ENCODE results near the gene CPA5.

The CPA5 gene

GRCh38 chr7:130333832-130334231, 10.8 kb upstream of the CPA5 start:
- no peak for FAIRE-seq

DNA sequence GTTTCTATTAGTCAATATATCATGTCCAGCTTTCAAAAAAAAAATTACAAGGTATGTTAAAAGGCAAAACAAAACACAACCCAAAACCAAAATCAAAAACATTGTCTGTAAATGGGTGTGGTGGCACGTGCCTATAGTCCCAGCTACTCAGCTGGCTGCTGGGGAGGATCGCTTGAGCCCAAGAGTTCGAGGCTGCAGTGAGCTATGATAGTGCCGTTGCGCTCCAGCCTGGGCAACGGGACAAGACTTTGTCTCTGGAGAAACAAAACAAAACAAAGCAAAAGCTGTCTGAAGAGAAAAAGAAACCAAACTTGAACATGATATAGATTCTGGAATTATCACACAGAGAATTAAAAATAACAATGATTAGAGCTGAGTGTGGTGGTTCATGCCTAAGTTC, 10.3 kb upstream of the CPA5 start:
- no peak for FAIRE-seq

DNA sequence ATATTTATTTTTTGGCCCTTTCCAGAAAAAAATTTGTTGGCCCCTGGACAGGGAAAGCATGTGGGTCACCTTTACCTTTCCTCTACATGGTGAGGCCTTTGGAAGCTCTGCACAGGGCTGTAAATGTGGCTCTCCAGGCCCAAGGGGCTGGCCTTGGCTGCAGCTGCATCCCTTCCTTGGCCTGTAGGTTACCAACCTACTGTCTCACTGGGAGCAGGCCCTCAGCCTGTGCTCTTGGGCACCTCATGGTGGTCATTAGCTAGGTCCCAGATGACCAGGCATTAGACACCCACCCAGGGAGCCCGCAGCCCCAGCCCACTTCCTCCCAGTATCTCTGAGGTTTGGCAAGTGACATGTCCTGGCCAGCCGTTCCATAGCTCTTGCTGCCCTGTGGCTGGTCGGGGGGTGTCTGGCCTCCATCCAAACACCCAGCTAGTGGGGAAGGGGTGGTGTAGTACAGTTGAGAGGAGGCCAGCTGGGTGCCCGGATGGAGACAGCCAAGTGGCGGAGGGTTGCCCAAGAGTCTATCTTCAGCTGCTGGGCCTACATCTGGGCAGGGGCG, 7.1 kb upstream of the CPA5 start:
- no peak for FAIRE-seq

- no peak for FAIRE-seq
Observed at GRCh38 chr7:130338233-130338632, 6.4 kb upstream of the CPA5 start.

- FAIRE-seq: no peak
Observed at GRCh38 chr7:130341882-130342281, 2.7 kb upstream of the CPA5 start.

DNA sequence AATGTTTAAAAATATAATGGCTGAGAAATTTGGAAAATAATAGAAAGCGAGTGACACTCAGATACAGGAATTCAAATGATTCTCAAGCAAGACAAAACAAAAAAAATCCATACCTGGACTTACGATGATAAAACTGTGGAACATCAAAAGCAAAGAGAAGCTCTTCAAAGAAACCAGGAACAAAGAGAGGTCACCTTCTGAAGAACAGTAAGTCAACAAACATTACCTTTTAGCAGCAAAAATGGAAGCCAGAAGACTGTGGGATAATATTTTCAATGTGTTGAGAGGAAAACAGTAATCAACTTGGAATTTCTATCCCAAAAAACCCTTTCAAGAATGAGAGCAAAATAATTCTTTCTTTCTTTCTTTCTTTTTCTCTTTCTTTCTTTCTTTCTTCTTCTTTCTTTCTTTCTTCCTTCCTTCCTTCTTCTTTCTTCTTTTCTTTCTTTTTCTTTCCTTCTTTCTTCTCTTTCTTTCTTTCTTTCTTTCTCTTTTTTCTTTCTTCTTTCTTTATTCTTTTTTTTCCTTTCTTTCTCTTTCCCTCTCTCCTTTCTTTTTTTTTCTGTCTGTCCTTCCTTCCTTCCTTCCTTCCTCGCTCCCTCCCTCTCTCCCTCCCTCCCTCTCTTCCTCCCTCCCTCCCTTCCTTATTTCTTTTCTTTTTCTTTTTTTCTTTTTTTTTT, 1.8 kb upstream of the CPA5 start:
- no peak for FAIRE-seq

- no peak for FAIRE-seq
Observed at GRCh38 chr7:130345136-130345535, 520 bp downstream of the CPA5 start.

DNA sequence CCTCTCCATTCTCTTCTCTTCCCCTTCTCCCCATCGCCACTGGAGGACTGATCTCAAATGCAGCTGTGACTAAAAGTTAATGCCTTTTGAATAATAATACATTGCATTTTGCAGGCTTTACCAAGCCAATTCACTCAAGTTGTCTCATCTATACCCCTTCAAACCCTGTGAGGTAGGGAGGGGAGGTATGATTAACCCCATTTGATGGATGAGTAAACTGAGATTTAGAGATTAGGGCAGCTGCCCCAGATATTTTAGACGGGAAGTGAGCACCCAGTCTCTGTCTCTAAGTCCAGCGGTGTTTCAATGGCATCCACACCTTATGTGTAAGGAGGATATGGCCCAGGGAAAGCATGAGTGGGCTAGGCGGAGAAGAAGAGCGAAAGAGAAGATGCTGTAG, 1.1 kb downstream of the CPA5 start:
- FAIRE-seq: no peak

DNA sequence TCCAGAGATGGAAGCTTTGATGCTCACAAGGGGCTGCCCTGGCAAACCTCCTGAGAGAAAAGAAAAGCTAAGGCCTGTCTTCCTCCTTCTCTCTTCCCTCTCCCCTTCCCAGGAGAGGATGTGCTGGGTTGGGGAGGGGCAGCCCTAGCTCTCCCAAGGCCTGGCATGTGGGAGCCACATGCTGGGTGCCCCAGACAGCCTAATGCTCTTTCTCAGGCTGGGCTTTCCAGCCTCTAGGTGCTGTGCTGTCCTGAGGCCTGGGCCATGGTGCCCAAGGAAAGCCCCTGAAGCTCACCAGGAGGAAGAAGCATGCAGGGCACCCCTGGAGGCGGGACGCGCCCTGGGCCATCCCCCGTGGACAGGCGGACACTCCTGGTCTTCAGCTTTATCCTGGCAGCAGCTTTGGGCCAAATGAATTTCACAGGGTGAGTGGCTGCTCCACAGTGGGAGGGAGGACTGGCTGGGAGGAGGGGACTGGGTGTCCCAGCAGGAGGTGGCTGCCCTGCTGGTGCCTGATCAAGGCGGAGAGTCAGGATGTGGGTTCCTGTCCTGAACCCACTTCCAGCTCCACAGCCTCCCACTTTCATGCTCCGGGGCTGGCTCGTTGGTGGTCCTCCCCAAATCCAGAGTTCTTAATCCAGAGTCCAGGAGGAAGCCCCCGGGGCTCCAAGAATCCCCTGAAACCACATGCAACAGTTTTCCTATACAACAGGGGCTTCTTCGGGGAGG, 1.7 kb downstream of the CPA5 start:
- no peak for FAIRE-seq

GRCh38 chr7:130346941-130347340, 2.3 kb downstream of the CPA5 start:
- no peak for FAIRE-seq

DNA sequence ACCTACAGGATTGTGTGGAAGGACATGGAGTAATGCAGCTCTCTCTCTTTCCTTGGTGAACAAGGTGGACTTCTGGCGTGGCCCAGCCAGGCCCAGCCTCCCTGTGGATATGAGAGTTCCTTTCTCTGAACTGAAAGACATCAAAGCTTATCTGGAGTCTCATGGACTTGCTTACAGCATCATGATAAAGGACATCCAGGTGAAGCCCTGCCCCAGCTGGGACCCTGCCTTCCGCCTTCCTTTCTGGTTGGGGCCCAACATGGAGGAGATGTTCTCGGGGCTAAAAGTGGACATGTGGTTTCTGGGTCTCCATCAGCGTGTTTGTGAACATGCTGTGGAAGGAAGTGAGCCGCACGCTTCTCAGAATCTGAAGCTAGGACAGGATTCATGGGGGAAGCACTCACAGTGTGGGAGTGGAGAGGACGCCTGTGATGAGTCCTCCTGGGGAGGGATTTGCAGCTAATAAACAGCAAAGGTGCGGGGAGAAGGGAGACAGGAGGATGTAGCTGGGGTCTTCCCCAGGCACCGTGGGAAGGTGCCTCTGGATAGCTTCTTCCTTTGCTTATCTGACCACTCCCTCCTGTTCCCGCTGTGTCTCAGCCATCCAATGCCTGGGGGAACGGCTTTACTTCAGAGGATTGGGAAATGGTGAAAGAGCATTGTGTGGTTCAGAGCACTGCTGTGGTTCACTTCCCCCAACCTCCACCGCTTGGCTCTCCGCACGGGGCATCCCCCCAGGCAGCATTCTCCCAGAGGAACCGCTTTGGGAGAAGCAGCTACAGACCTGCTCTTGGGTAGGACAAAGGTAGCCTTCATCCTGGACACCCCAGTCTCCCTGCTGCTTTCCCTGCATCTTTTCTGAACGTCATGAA, 5.5 kb downstream of the CPA5 start:
- FAIRE-seq: no peak

DNA sequence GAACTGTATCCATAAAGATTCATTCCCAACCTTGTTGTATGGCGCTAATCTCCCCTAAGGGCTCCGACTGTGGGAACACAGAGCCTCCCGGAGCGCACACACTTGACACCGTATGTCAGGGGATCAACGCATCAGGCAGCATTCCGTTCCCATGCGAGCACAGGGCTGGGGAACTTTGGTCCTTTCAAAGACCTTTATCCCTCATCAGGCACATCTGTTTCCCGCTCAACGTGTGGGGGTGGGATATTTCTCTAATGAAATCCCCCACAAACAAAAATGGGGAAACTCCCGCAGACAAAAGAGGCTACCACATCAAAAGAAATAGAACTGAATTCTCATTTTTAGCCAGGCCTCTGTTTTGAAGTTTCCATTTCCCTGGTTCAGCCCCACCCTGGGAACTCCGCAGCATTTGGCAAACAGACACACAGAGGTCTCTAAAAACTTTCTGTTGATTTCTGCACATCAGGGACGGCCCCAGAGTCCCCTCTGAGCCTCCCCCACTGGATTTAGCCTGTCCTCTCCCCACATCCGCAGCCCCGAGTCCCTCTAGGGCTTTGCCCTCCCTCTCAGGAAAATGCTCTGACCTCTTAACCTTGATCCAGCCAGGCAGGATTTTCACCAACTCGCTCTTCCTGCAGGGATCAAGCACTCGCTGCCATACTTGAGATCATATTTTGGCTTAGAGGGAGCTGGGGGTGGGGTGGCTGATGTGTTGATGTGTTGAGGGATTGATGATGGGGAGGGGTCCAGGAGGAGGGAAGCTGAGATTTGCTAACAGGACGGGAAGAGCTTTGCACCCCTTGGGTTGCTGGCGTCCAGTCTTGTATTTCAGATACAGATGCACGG, 6.6 kb downstream of the CPA5 start:
- no peak for FAIRE-seq

- no peak for FAIRE-seq
Observed at GRCh38 chr7:130351791-130352090, 7.1 kb downstream of the CPA5 start.

DNA sequence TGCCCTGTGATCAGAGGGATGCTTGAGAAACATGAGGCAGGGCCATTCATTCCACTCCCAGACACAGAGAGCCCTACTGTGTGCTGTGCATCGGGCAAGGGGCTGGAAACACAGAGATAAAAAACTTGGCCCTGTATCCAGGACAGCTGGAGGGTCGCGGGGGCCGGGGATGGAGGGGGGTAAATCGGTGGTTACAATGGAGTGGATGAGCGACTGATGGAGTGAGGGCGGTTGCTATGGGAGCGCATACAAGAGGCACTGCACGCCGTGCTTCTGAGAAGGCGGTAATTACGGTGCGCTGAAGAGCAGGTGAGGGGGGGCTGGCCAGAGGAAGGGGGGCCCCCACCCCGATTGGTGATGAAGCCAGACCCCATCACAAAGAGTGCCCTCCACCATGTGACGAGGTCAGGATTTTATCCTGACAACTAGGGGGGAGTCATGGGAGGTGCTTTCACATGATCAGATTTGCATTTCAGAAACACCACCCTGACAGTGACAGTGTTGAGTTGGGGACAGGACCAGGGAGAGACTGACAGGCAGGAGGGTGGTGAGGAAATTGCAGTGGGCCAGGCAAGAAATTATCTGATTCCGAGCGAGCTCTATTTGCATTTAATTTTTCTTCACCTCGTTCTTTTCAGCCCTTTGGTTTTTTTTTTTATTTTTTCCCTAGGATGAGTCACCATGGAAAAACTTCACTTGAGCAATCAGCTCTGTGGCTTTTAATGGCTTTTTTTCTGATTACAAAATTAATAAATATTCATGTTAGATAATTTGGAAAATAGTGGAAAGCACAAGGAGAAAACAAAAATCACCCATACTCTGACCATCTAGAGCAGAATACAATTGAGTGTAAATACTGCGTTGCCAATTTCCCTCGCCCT, 7.8 kb downstream of the CPA5 start:
- no peak for FAIRE-seq

DNA sequence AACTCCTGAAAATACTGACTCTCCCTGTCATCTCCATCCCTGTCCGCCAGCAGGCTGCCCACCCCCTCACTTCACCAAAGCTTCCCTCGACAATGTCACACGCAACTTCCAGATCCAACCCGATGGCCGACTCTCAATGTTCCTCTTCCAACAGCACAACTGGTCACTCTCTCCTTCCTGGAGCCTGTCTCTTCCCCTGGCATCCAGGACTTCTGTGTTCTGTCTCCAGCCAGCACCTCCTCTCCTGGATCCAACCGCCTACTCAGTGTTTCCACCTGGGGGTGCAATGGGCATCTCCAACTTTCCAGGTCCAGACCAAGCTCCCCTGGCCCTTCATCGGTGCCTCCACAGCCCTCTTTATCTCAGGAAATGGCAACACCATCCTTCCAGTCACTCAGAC, 8.6 kb downstream of the CPA5 start:
- FAIRE-seq: no peak

DNA sequence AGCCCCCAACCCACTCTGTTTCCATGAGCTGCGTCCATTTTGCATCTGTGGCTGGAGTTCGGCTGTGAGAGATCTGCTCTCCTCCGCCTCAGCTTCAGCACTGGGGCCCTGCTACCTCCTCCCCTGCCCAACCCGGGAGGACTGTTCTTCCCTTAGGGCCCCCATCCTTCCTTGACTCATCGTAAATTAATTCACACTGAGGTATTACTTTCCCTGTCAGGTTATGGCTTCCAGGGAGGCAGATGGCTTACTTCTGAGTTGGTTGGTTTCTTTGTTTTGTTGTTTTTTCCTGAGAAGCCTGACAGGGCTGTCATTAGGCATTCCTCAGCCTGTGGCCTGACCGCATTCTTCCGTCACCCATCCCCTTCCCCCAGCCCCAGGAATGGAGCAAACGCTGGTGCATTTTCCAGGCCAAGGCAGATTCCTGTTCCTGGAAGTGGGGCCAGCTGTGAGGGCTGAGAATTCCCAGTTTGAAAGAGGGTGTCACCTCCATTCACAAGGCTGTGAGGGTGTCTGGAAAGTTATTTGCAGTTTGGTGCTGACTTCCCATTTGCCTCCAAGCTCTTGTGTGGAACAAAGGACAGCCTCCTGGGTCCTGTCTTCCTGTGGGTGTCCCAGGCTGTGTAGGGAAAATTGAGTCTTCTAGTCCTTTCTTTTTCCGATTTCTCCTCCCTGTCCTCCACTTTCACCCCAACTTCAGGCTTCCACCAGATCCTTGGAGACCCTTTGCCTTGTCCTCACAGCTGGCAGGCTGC, 11.7 kb downstream of the CPA5 start:
- FAIRE-seq: no peak

DNA sequence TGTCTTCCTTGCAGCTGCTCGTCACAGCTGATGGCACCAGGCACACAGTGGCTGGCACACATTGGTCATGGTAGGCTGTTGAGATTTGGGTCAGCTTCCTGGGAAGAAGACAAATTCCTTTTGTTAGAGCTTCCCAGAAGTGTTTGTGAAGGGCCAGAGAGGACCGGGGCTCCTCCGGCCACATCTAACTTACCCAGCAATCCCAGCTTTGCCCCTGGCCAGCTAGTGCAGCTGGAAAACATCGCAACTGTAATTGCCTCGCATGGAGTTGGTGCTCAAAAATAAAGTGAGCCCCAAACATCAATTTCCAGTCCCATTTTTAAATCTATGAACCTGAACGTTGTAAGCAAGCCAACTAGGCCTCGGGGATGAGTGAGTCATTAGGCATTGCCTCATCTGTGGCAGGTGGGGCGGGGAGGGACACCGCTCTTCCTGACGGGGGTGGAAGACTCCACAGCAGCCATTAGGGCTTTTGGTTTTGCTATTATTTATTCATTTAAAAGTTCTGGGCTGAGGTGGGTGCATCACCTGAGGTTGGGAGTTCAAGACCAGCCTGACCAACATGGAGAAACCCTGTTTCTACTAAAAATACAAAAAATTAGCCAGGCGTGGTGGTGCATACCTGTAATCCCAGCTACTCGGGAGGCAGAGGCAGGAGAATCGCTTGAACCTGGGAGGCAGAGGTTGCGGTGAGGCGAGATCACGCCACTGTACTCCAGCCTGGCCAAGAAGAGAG, 12.4 kb downstream of the CPA5 start:
- FAIRE-seq: no peak

- no peak for FAIRE-seq
Observed at GRCh38 chr7:130358471-130358870, 13.9 kb downstream of the CPA5 start.

DNA sequence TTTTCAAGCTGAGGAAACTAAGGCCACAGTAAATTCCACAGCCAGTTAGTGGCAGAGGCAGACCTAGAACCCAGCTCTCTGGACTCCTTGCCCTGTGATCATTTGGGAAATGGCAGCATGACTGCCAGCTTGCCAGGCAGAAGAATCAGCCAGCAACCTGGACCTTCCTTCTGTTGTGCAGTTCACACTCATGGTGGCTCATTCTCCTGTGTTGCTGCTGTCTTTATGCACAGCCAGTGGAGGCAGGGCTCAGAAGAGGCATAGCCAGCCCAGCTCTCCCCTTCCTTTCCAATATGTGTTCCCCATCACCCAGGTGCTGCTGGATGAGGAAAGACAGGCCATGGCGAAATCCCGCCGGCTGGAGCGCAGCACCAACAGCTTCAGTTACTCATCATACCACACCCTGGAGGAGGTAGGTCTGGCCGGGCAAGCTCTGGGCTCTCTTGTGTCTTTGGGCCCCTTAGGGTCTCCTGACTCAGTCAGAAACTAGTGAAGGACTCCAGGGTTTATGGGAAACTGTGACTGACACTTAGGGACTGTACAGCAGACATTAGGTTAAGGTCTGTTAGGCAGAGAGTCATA, 14.8 kb downstream of the CPA5 start:
- no peak for FAIRE-seq

GRCh38 chr7:130360518-130360917, 15.9 kb downstream of the CPA5 start:
- FAIRE-seq: no peak

Data from colon (tissue), 2 donors.